Measurements from ENCODE around the gene NEK11. TPM values are rescaled to one million over a fixed set of nuclear protein-coding genes. Genes with fewer than 3 reads are reported as not detected.

Gene NEK11
- total RNA-seq, 1 donor from 2014 or later: 6.1 TPM

GRCh38 chr3:131222599-131222998 lies 195.9 kb downstream of the NEK11 start:
- DNase-seq (ENCODE audit: low read depth): no peak

GRCh38 chr3:131223373-131224289 lies 197.0 kb downstream of the NEK11 start:
- DNase-seq (ENCODE audit: low read depth): no peak

GRCh38 chr3:131224886-131225550 lies 198.3 kb downstream of the NEK11 start:
- no peak for DNase-seq (ENCODE audit: low read depth)

GRCh38 chr3:131228522-131228921 lies 201.8 kb downstream of the NEK11 start:
- DNase-seq (ENCODE audit: low read depth): no peak

- peak; percentile 46 for DNase-seq (ENCODE audit: low read depth)
Measured at GRCh38 chr3:131231710-131232389, 205.2 kb downstream of the NEK11 start.

GRCh38 chr3:131232711-131233267 lies 206.1 kb downstream of the NEK11 start:
- DNase-seq (ENCODE audit: low read depth): no peak

- DNase-seq (ENCODE audit: low read depth): peak; percentile 40
Measured at GRCh38 chr3:131233900-131234668, 207.4 kb downstream of the NEK11 start.

- DNase-seq (ENCODE audit: low read depth): no peak
Measured at GRCh38 chr3:131236421-131236820, 209.7 kb downstream of the NEK11 start.

GRCh38 chr3:131238496-131238895 lies 211.8 kb downstream of the NEK11 start:
- no peak for DNase-seq (ENCODE audit: low read depth)

GRCh38 chr3:131239267-131239666 lies 212.6 kb downstream of the NEK11 start:
- DNase-seq (ENCODE audit: low read depth): no peak

- DNase-seq (ENCODE audit: low read depth): peak; percentile 4
Measured at GRCh38 chr3:131242201-131242600, 215.5 kb downstream of the NEK11 start.

- no peak for DNase-seq (ENCODE audit: low read depth)
Measured at GRCh38 chr3:131250466-131250865, 223.8 kb downstream of the NEK11 start.

GRCh38 chr3:131260525-131260924 lies 233.8 kb downstream of the NEK11 start:
- no peak for DNase-seq (ENCODE audit: low read depth)

- no peak for DNase-seq (ENCODE audit: low read depth)
Measured at GRCh38 chr3:131261104-131261503, 234.4 kb downstream of the NEK11 start.

- no peak for DNase-seq (ENCODE audit: low read depth)
Measured at GRCh38 chr3:131275556-131275955, 248.9 kb downstream of the NEK11 start.

- DNase-seq (ENCODE audit: low read depth): no peak
Measured at GRCh38 chr3:131277836-131278497, 251.3 kb downstream of the NEK11 start.

GRCh38 chr3:131279577-131279976 lies 252.9 kb downstream of the NEK11 start:
- DNase-seq (ENCODE audit: low read depth): no peak

GRCh38 chr3:131282379-131282778 lies 255.7 kb downstream of the NEK11 start:
- DNase-seq (ENCODE audit: low read depth): peak; percentile 80

- DNase-seq (ENCODE audit: low read depth): no peak
Measured at GRCh38 chr3:131282967-131283366, 256.3 kb downstream of the NEK11 start.

GRCh38 chr3:131283862-131284261 lies 257.2 kb downstream of the NEK11 start:
- no peak for DNase-seq (ENCODE audit: low read depth)
